GM12892 (cell line): Measurements from ENCODE around the gene NLRP13.

ENCODE experiments used
- DNase-seq: peaks from one replicate; pipeline ENCODE4 v3.0.0; 2011; ENCODE audit not compliant: insufficient read length
- FAIRE-seq: peaks from 2 replicates; lab custom pipeline; 2011; peaks lifted over from hg19 to GRCh38; lab: Jason Lieb, UNC
- POLR2A ChIP-seq: IDR thresholded peaks from 2 replicates; pipeline ENCODE4 v1.6.1; 2011; ENCODE audit warnings: low read depth, low read length, control low read depth
- POLR2AphosphoS5 ChIP-seq: IDR thresholded peaks from 2 replicates; pipeline ENCODE4 v1.6.1; 2011; ENCODE audit warnings: low read depth, low read length, control low read depth
- TAF1 ChIP-seq: IDR thresholded peaks from 2 replicates; pipeline ENCODE4 v1.6.1; 2011; ENCODE audit warnings: low read depth, mild to moderate bottlenecking, control low read depth, low read length, borderline replicate concordance

Gene NLRP13

DNA sequence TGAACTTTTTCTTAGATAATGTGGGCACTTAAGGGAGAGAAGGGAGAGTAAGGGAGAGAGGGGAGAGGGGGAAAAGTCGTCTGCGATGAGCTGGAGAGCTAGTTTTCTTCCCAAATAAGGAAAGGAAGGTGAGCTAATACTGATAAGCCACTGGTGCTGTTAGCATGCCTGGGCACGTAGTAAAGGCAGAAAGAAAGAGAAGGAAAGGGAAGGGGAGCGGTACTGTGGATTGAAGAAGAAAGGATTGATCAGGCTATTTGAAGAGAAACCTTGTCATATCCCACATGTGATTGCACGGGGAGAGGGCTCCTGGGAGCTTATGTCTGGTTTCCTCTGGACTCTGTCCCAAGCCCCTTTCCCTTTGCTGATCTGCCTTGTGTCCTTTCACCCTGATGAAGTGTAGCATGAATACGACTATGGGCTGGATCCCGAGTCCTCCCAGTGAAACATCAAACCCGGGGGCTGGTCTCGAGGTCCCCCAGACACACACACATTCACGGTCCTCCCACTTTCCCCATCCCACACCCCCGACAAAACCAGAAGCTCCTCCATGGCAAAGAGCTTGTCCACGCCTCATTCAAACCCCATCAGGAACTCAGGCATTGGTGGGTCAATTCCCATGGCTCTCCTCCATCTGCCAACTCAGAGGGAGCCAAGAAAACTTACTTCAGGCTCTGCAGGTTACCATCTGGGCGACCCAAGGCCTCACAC is 30.6 kb downstream of the NLRP13 start:
- no peak for DNase-seq
- no peak for TF ChIP-seq POLR2A
- TF ChIP-seq POLR2AphosphoS5 = no peak
- TF ChIP-seq TAF1 = no peak
- no peak for FAIRE-seq

DNA sequence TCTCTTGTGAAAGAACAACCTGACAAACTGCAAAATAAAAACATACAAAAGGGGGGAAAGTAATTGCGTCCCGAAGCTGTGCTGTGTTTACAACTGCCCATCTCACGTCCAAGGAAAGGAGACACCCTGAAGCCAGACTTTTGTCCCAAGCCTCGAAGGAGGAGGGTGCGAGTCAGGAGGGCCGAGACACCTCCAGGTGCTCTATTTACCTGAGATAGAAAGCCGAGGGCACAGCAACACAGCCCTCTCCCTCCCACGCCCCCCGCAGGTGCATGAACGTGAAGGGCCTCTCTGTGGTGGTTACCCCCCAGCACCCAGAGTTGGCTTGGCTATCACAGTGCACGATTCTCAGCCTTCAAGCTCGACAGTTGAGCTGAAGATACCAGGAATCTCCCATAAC is 33.2 kb downstream of the NLRP13 start:
- FAIRE-seq (no peak), DNase-seq (no peak)
- TF ChIP-seq POLR2A = no peak
- no peak for TF ChIP-seq POLR2AphosphoS5
- TF ChIP-seq TAF1 = no peak

DNA sequence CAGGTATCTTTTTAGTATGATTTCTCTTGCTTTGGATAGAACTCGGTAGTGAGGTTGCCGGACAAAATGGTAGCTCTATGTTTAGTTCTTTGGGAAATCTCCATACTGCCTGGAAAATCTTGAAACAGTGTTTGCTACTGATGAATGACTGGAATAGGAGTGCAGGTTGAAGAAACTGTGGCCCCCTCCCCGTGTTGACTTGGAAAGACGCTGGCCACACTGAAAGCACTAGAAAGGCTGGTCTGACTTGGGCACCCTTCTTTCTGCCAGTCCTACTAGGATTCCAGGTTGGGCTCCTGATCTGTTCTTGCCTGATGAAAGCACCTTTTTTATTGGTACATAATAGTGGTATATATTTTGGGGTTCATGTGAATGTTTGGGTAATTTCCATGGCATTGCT is 49.5 kb downstream of the NLRP13 start:
- no peak for TF ChIP-seq TAF1
- no peak for TF ChIP-seq POLR2AphosphoS5
- no peak for TF ChIP-seq POLR2A
- no peak for DNase-seq
- no peak for FAIRE-seq

DNA sequence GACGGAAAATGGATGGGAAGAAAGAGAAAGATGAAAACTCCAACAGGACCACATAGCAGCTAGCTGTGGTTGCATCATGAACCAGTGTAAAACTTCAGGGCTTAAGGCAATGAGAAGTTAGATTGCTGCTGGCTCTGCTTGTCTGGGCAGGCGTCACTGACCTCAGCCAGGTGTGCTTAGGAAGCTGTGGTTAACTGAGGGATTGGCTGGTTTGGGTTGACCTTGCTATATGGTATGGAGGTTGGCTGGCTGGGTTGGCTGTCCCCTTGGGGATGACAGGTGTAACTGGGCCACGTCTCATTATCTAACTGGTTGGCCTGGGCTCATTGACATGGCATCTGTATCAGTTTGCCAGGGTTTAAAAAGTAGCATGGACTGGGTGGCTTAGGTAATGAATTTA is 54.9 kb downstream of the NLRP13 start:
- no peak for DNase-seq
- no peak for TF ChIP-seq POLR2A
- no peak for TF ChIP-seq TAF1
- no peak for FAIRE-seq

DNA sequence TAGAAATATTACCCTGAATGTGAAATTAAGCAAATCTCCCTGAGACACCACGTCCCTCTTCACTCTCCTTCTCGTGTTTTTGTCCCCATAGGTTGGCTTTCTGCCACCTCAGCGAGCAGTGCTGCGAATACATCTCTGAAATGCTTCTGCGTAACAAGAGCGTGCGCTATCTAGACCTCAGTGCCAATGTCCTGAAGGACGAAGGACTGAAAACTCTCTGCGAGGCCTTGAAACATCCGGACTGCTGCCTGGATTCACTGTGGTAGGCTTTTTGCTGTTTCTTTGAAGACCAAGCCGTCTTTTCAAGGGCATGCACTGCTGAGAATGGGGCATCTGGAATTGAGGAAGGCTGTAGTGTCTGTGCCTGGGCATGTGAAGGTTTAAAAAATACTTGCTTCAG is 61.4 kb downstream of the NLRP13 start:
- no peak for FAIRE-seq
- TF ChIP-seq TAF1 = no peak
- no peak for TF ChIP-seq POLR2A
- no peak for TF ChIP-seq POLR2AphosphoS5
- no peak for DNase-seq

DNA sequence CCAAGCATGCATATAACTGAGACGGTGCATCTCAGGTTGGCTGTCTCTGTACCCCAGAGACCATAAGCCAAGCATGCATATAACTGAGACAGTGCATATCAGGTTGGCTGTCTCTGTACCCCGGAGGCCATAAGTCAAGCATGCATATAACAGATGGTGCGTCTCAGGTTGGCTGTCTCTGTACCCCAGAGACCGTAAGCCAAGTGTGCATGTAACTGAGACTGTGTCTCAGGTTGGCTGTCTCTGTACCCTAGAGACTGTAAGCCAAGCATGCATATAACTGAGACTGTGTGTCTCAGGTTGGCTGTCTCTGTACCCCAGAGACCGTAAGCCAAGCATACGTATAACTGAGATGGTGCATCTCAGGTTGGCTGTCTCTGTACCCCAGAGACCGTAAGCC is 65.0 kb downstream of the NLRP13 start:
- FAIRE-seq = no peak
- TF ChIP-seq POLR2A (no peak), POLR2AphosphoS5 (no peak), TAF1 (no peak)
- no peak for DNase-seq

DNA sequence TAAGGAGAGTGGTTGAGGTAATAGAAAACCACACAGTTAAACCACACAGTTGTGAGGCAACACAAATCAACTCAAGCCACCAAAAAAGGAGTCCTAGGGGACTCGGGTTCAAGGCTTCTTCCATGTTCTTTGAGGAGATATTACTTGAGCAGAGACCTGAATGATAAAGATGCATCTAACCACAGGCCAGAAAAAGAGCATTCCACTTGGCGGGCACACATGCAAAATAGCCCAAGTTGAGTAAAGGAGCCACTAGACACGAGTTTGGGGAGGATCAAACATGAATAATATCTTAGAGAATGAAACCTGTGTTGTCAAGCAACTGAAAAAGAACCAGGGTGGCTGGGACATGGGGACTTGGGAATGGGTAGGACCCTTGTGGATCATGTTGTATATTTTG is 65.6 kb downstream of the NLRP13 start:
- FAIRE-seq = no peak
- TF ChIP-seq POLR2AphosphoS5 (no peak), TAF1 (no peak)

DNA sequence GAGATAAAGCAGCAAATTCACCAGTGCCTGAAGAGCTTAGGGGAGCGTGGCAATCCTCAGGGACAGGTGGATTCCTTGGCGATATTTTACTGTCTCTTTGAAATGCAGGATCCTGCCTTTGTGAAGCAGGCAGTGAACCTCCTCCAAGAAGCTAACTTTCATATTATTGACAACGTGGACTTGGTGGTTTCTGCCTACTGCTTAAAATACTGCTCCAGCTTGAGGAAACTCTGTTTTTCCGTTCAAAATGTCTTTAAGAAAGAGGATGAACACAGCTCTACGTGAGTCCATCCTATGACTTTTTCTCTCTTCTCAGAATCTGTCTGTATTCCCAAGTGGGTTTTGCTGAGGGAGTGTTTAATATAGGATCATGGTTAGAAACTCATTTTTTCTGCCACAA is 73.2 kb downstream of the NLRP13 start:
- no peak for TF ChIP-seq POLR2A
- no peak for TF ChIP-seq POLR2AphosphoS5
- FAIRE-seq (no peak), DNase-seq (no peak)

More for the DNA sequence above, 65.6 kb downstream of the NLRP13 start:
- DNase-seq = no peak

DNA sequence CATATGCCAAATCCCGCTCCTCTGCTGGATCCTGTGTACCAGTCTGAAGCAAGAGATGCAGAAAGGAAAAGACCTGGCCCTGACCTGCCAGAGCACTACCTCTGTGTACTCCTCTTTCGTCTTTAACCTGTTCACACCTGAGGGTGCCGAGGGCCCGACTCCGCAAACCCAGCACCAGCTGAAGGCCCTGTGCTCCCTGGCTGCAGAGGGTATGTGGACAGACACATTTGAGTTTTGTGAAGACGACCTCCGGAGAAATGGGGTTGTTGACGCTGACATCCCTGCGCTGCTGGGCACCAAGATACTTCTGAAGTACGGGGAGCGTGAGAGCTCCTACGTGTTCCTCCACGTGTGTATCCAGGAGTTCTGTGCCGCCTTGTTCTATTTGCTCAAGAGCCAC is 73.7 kb downstream of the NLRP13 start:
- FAIRE-seq (no peak), DNase-seq (no peak)
- TF ChIP-seq TAF1 (no peak), POLR2A (no peak), POLR2AphosphoS5 (no peak)

DNA sequence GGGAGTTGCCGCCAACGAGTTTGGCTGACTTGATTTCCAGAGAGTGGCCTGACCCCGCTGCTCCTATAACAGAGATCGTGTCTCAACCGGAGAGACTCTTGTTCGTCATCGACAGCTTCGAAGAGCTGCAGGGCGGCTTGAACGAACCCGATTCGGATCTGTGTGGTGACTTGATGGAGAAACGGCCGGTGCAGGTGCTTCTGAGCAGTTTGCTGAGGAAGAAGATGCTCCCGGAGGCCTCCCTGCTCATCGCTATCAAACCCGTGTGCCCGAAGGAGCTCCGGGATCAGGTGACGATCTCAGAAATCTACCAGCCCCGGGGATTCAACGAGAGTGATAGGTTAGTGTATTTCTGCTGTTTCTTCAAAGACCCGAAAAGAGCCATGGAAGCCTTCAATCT is 74.2 kb downstream of the NLRP13 start:
- TF ChIP-seq POLR2AphosphoS5 (no peak), TAF1 (no peak), POLR2A (no peak)
- no peak for DNase-seq
- FAIRE-seq = no peak

DNA sequence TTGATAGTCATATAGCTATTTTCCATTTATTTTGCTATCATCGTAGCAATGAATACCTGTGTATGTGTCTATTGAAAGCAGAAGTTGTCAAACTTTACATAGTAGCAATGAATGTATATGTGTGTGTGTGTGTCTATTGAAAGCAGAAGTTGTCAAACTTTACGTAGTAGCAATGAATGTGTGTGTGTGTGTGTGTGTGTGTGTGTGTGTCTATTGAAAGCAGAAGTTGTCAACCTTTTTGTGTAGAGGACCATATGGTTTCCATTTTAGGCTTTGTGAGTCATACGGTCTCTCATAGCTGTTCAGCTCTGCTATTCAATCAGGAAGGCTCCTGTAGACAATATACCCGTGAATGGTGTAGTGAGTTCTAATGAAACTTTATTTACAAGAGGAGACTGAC is 75.0 kb downstream of the NLRP13 start:
- no peak for FAIRE-seq
- DNase-seq = no peak
- no peak for TF ChIP-seq TAF1
- TF ChIP-seq POLR2A = no peak
- no peak for TF ChIP-seq POLR2AphosphoS5

DNA sequence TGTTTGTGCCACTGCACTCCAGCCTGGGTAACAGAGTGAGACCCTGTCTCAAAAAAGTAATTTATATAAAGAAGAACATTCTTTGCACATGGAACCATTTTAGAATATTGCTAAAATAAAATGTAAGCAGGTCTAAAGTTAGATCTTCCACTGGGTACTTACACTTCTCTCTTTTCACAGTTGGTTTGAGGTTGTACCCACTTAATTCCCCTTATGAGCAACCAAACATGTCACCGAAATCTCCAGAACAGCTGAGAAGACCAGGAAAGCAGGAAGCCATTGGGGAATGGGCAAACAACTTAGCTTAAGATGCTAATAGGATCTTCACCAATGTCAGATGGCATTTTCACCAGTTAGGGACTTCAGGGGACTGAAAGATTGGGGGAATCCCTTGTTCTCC is 77.0 kb downstream of the NLRP13 start:
- no peak for FAIRE-seq

More for the DNA sequence above, 77.0 kb downstream of the NLRP13 start:
- no peak for TF ChIP-seq POLR2AphosphoS5
- TF ChIP-seq POLR2A = no peak
- TF ChIP-seq TAF1 = no peak
- no peak for DNase-seq
